GM19328 (cell line): ENCODE results near the gene INPPL1.
"Not testable (repeated sequence)": the region's sequence is repeated elsewhere in the genome, so short reads cannot be mapped to it uniquely, and the experiment has no call there.

Source experiments
- ATAC-seq: cut with Tn5 transposase; IDR thresholded peaks from one replicate; pipeline ENCODE4 v1.9.1; 2021; ENCODE audit warnings: mild to moderate bottlenecking, moderate library complexity; ENCODE audit not compliant: unreplicated experiment

INPPL1 gene

GRCh38 chr11:72244060-72244360 lies 19.4 kb downstream of the INPPL1 start, which contains the start of gene PHOX2A:
PHOX2A (minus strand) TSS chr11:72244176; CDS start chr11:72244004, 172 bp downstream.
- ATAC-seq = no peak

GRCh38 chr11:72244361-72245262 lies 20.0 kb downstream of the INPPL1 start:
- ATAC-seq = no peak

- ATAC-seq = no peak
Observed at GRCh38 chr11:72245263-72245816, 20.8 kb downstream of the INPPL1 start.

GRCh38 chr11:72247584-72247983 lies 23.0 kb downstream of the INPPL1 start:
- ATAC-seq = no peak

GRCh38 chr11:72249961-72250360 lies 25.4 kb downstream of the INPPL1 start:
- ATAC-seq = no peak

GRCh38 chr11:72250661-72251464 lies 26.3 kb downstream of the INPPL1 start:
- ATAC-seq = no peak

- no peak for ATAC-seq
Observed at GRCh38 chr11:72251614-72252013, 27.0 kb downstream of the INPPL1 start.

- ATAC-seq = no peak
Observed at GRCh38 chr11:72253392-72253791, 28.8 kb downstream of the INPPL1 start.

GRCh38 chr11:72254299-72254993 lies 29.9 kb downstream of the INPPL1 start:
- ATAC-seq = no peak

GRCh38 chr11:72257570-72257969 lies 33.0 kb downstream of the INPPL1 start:
- ATAC-seq = no peak

- ATAC-seq = no peak
Observed at GRCh38 chr11:72259490-72259889, 34.9 kb downstream of the INPPL1 start.

- no peak for ATAC-seq
Observed at GRCh38 chr11:72260574-72260973, 36.0 kb downstream of the INPPL1 start.

- no peak for ATAC-seq
Observed at GRCh38 chr11:72263361-72263760, 38.8 kb downstream of the INPPL1 start.

- ATAC-seq = no peak
Observed at GRCh38 chr11:72265951-72266350, 41.4 kb downstream of the INPPL1 start.

- ATAC-seq = not testable (repeated sequence)
Observed at GRCh38 chr11:72266960-72267359, 42.4 kb downstream of the INPPL1 start.

GRCh38 chr11:72267956-72268617 lies 43.5 kb downstream of the INPPL1 start:
- ATAC-seq = no peak

- ATAC-seq = no peak
Observed at GRCh38 chr11:72271980-72272379, 47.4 kb downstream of the INPPL1 start.

- no peak for ATAC-seq
Observed at GRCh38 chr11:72274435-72274834, 49.9 kb downstream of the INPPL1 start.

GRCh38 chr11:72278905-72279304 lies 54.3 kb downstream of the INPPL1 start:
- ATAC-seq = no peak

GRCh38 chr11:72280037-72280436 lies 55.5 kb downstream of the INPPL1 start:
- no peak for ATAC-seq
